GM18951 (cell line): ENCODE measurements around the gene TCN2.
"Not testable (repeated sequence)": the region's sequence is repeated elsewhere in the genome, so short reads cannot be mapped to it uniquely, and the experiment has no call there.

Experiments used
- POLR2A ChIP-seq: IDR thresholded peaks from 4 replicates; pipeline ENCODE4 v1.6.1; 2011; ENCODE audit warnings: mild to moderate bottlenecking; ENCODE audit not compliant: insufficient read length, insufficient read depth; ENCODE audit errors: extremely low read depth
- in situ Hi-C: fragments of 300-500 bp; cut with MboI; formaldehyde crosslinking; loops from one replicate; pipeline ENCODE4 v1.12.0; 2022; ENCODE audit warnings: low sequenced_read_pairs, mixed read lengths, inconsistent platforms; ENCODE audit not compliant: unreplicated experiment

Gene TCN2

DNA sequence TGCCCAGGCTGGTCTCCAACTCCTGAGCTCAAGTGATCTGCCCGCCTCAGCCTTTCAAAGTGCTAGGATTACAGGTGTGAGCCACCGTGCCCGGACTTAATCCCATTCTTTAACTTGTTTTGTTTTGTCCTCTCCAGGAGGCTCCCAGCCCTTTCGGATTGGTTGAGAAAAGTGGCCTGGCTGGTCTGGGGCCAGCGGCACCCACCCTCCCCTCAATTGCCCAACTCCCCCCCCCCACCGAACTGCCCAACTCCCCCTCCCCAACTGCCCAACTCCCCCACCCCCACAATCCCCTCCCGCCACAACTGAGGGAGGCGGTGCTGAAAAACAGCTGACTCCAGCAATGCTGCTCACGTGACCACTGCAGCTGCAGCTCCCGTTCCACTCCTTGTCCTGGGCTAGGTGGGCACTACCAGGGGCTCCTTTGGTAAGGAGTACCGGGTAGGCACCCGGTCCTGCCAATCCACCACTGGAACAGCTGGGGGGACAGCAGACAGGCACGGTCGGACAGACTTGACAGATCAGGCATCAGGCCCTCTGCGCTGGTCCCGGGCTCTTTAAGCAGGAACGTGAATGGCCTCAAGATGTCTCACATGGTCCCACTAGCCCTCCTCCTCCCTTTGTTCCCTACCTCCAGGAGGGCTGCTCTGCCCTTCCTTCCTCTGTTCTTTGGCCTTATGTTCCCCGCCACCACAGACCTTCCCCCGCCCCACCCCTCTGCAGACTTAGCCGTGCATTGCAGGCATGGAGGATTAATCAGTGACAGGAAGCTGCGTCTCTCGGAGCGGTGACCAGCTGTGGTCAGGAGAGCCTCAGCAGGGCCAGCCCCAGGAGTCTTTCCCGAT, at the start of gene TCN2:
TSS of gene TCN2 (plus strand) at position 720 of the 845 bp plus-strand sequence. CDS start 158 bp downstream, outside the sequence.
- in situ Hi-C loops = no loop called here
- TF ChIP-seq POLR2A = peak; percentile 44

GRCh38 chr22:30557243-30557642, 49.7 kb upstream of the TCN2 start:
- TF ChIP-seq POLR2A = no peak
- in situ Hi-C loops = no loop called here

GRCh38 chr22:30559889-30560288, 47.1 kb upstream of the TCN2 start:
- TF ChIP-seq POLR2A = no peak

DNA sequence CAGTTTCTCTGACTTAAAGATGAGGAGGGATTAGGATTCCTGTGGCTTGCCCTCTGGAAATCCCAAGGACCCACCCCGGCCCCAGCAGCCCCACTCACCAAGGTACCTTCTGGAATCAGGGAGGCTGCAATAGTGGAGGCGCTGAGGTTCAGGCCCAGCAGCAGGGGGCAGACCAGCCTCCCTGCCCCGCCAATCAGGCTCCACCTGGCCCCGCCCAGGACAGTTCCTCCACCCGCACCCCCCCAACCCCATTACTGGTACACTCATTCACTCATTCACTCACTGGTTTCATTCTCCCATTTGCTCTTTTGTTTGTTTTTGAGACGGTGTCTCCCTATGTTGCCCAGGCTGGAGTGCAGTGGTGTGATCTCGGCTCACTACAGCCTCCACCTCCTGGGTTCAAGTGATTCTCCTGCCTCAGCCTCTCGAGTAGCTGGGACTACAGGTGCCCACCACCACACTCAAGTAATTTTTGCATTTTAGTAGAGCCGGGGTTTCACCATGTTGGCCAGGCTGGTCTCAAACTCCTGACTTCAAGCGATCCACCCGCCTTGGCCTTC, 46.3 kb upstream of the TCN2 start:
- in situ Hi-C loops = not testable (repeated sequence)

More at GRCh38 chr22:30559889-30560288, 47.1 kb upstream of the TCN2 start:
- in situ Hi-C loops = no loop called here

DNA sequence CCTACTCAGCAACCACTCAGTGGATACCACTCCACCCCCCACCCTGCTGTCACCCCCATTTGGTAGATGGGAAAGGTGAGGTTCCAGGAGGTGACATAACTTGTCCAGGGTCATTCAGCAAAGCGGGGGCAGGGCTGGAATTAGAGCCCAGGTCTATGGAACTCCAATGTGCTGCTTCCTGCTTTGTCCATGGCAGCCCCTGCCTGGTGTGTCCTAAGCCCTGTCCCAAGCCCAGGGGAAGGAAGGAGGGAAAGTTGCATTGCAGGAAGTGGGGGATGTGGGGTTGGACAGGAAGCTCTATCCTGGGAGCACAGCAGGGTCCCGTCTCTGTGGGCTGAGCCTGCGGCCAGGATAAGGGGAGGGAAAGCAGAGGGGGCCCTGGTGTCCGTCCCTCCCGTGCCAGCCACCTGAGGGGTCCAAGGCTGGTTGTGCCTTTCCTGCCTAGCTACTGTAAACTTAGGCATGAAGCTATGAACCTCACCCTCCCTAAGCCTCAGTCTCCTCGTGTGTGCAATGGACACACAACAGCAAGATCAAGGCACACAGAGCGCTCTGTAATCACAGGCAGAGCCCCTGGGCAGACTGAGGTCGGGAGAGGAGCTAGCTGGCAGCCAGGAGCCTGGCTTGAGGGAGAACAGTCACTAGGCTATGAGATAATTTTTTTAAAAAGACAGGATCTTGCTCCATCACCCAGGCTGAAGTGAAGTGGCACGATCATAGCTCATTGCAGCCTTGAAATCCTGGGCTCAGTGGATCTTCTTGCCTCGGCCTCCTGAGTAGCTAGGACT, 45.4 kb upstream of the TCN2 start:
- TF ChIP-seq POLR2A = no peak
- in situ Hi-C loops = no loop called here

DNA sequence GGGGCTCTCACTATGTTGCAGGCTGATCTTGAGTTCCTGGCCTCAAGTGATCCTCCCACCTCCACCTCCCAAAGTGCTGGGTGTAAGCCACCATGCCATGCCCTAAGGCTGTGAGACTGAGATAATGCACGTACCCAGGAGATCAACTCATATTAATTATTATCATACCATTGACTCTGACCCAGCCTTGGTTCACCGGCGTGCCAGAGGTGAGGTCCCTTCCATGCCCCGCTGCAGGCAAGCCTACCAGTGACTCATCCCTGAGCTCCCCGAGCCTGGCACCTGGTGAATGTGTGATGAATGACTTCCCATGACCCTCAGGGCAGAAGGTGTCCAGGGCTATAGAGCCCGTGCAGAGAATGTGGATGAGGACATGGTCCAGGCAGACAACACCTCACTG, 44.6 kb upstream of the TCN2 start:
- in situ Hi-C loops = no loop called here

GRCh38 chr22:30564045-30564760, 42.8 kb upstream of the TCN2 start:
- in situ Hi-C loops = no loop called here
- TF ChIP-seq POLR2A = no peak

More for the DNA sequence above, 44.6 kb upstream of the TCN2 start:
- no peak for TF ChIP-seq POLR2A

DNA sequence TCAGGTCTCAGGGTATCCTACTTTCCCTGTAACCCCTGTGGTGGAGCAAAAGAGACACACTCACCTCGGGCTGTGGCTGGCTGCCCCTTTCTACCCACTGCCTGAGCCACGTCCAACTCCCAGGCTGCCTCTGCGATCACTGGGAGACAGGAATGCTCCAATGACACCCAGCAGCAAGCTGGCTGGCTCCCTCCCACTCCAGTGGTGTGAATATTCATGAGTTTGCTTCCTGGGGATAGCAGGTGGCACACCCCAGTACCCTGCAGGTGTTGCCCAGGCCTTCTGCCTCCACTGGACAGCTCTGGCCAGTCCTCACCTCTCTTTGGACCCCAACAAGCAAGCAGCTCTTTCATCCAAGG, 42.2 kb upstream of the TCN2 start:
- in situ Hi-C loops = no loop called here

DNA sequence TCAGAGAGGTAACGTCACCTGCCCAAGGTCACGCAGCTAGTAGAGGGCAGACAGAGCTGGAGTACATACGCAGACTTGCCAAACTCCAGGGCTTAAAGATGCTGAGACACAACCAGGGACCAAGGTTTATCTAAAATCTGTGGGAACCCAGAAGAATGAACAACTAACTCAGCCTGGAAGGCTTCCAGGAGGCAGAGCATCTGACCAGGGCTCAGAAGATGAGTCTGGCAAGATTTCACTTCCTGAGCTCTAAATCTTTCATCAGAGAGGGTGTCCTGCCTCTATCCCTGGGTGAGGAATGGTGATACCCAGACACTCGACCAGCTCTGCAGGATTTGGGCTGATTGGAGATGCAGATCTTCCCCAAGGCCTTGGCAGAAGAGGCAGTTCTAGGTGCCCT, 41.6 kb upstream of the TCN2 start:
- TF ChIP-seq POLR2A = no peak
- in situ Hi-C loops = no loop called here

More for the DNA sequence above, 42.2 kb upstream of the TCN2 start:
- TF ChIP-seq POLR2A = no peak

DNA sequence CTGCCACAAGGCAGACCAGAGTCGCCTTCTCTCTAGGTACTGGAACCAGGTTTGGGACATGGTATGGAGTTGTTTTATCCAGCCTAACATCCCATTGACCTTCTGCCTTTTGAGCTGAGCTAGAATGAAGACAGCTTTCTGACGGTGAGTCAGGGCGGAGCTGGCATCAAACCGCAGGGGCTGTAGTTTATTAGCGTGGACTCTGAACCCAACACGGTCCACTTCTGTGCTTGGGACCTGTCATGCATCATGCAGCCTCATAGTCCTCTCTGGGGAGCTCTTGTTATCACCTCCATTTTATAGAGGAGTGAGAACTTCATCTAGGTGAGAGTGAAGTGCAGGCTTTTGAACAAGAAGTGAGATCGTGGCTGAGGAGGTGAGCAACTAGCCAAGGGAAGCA, 40.8 kb upstream of the TCN2 start:
- in situ Hi-C loops = no loop called here
- TF ChIP-seq POLR2A = no peak

DNA sequence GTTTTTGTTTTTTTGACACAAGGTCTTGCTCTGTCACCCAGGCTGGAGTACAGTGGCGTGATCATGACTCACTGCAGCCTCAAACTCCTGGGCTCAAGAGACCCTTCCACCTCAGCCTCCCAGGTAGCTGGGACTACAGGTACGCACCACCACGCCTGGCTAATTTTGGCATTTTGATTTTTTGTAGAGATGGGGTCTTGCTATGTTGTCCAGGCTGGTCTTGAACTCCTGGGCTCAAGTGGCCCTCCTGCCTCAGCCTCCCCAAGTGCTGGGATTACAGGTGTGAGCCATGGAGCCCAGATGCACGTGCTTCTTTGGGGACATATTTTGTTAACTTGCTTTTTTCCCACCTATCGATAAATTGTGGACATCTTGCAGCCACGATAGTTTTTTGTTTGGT, 39.7 kb upstream of the TCN2 start:
- in situ Hi-C loops = not testable (repeated sequence)

GRCh38 chr22:30568137-30568805, 38.7 kb upstream of the TCN2 start:
- in situ Hi-C loops = no loop called here

More at GRCh38 chr22:30568137-30568805, 38.7 kb upstream of the TCN2 start:
- no peak for TF ChIP-seq POLR2A
